Suprapubic skin (tissue), 4 donors: ENCODE data around the gene LMNTD2. TPM values are rescaled to one million over a fixed set of nuclear protein-coding genes. Genes with fewer than 3 reads are reported as not detected.
A peak's percentile ranks its signal among the peaks of the same experiment; 100 is the strongest.
"Not testable (repeated sequence)": the region's sequence is repeated elsewhere in the genome, so short reads cannot be mapped to it uniquely, and the experiment has no call there.

Experiments used
- DNase-seq, 2 donors: peaks; one replicate each; pipeline ENCODE4 v3.0.0-alpha.2; 2019; ENCODE audit warnings: low spot score in 2 of 2
- H3K27ac ChIP-seq: fragments of 200-600 bp; sonication (generic); one replicate; pipeline ENCODE4 v1.5.1; 2019
- H3K27me3 ChIP-seq: fragments of 200-600 bp; sonication (generic); one replicate; pipeline ENCODE4 v1.5.1; 2019
- H3K36me3 ChIP-seq: fragments of 200-600 bp; sonication (generic); one replicate; pipeline ENCODE4 v1.5.1; 2019
- H3K4me1 ChIP-seq: fragments of 200-600 bp; sonication (generic); one replicate; pipeline ENCODE4 v1.5.1; 2019
- H3K4me3 ChIP-seq: fragments of 200-600 bp; sonication (generic); one replicate; pipeline ENCODE4 v1.5.1; 2019; ENCODE audit warnings: mild to moderate bottlenecking
- H3K9me3 ChIP-seq: fragments of 200-600 bp; sonication (generic); one replicate; pipeline ENCODE4 v1.5.1; 2019
- EP300 ChIP-seq: sonication (generic); formaldehyde crosslinking; IDR thresholded peaks from one replicate; pipeline ENCODE4 v1.6.1; 2017; ENCODE audit warnings: antibody characterized with exemption
- POLR2A ChIP-seq, 2 donors: fragments of 450-650 bp; IDR thresholded peaks; one replicate each; pipeline ENCODE4 v1.6.1; 2017; ENCODE audit warnings: antibody characterized with exemption in 2 of 2, mild to moderate bottlenecking in 2 of 2, moderate library complexity in 2 of 2
- POLR2AphosphoS5 ChIP-seq, 3 donors: sonication (generic); formaldehyde crosslinking; IDR thresholded peaks; one replicate each; pipeline ENCODE4 v1.6.1; 2017; ENCODE audit warnings: antibody characterized with exemption in 3 of 3
- WGBS: methylation state at CpG from one replicate; pipeline ENCODE4 v1.1.5; 2018; 5-methylcytosine and 5-hydroxymethylcytosine counted together
- total RNA-seq, 4 donors: library from RNA; depleted of rRNA; stranded (reverse); fragments of >200 nt; gene quantifications; one replicate each; pipeline ENCODE4 v1.1.0, GENCODE V29; 2016
- TF ChIP-seq, protein P1 (sequence below), 2 donors: fragments of 200-600 bp in 1 of 2; fragments of 450-650 bp in 1 of 2; sonication (generic) in 1 of 2; IDR thresholded peaks; one replicate each; pipeline ENCODE4 v1.5.1; 2016 to 2019; ENCODE audit warnings: antibody characterized with exemption in 2 of 2, mild to moderate bottlenecking in 1 of 2, moderate library complexity in 1 of 2

The LMNTD2 gene
- total RNA-seq, 4 donors from 2014 or later: 6.3 to 17.8 (median 8.7) TPM

DNA sequence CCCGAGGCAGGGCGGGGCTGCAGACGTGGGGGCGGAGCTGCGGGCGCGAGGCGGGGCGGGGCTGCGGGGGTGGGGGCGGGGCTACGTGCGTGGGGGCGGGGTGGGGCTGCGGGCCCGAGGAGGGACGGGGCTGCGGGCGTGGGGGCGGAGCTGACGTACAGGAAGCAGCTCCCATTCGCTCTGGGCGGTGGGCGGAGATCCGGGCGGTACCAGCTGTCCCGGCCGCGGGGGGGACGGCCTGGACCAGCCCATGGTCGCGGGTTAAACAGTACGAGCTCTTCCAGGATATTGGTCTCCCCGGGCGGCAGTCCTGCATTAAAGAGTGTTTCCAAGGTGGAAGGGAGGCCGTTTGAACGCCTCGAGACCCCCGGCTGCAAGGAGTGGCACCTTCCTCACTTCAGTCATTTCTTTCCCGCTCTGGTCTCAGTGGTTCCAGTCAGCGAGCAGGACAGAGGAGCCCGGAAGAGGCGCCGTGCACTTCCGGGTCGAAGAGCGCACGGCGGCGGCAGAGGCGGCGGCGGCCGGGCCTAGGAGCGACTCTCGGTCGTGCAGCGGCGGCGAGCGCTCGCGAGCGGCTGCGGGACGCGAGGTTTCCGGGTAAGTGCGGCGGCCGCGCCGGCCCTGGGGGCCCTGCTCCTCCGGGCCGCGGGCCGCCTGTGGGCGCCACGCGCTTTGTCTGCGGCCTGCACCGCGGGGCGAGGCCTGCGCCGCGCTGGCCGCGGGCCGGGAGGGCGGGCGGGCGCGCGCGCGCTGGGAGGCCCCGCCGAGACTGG is 15.6 kb upstream of the LMNTD2 start, which contains the start of gene PHRF1:
Gene PHRF1 (plus strand): TSS at position 475 of the 773 bp plus-strand sequence. CDS start 5,043 bp downstream, outside the sequence.
- DNase-seq: peak; percentile 98 to 99
- Histone ChIP-seq H3K4me1 (peaks cover 61% of the 10 kb centered on the region), H3K27ac (peak within 1 kb of the TSS; percentile 97), H3K27me3 (no peaks in the 10 kb centered on the region), H3K36me3 (no peaks in the 10 kb centered on the region), H3K4me3 (peak within 1 kb of the TSS; percentile 95), H3K9me3 (no peaks in the 10 kb centered on the region)
- TF ChIP-seq, protein P1, sequence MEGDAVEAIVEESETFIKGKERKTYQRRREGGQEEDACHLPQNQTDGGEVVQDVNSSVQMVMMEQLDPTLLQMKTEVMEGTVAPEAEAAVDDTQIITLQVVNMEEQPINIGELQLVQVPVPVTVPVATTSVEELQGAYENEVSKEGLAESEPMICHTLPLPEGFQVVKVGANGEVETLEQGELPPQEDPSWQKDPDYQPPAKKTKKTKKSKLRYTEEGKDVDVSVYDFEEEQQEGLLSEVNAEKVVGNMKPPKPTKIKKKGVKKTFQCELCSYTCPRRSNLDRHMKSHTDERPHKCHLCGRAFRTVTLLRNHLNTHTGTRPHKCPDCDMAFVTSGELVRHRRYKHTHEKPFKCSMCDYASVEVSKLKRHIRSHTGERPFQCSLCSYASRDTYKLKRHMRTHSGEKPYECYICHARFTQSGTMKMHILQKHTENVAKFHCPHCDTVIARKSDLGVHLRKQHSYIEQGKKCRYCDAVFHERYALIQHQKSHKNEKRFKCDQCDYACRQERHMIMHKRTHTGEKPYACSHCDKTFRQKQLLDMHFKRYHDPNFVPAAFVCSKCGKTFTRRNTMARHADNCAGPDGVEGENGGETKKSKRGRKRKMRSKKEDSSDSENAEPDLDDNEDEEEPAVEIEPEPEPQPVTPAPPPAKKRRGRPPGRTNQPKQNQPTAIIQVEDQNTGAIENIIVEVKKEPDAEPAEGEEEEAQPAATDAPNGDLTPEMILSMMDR (IDR thresholded peaks at IDR 0.05): no peak
- TF ChIP-seq POLR2AphosphoS5 (IDR thresholded peaks at IDR 0.05) (peak in 2 of 3 donors; percentile 83 to 93), POLR2A (IDR thresholded peaks at IDR 0.05) (peak; percentile 48 to 69), EP300 (no peak)
- no CpG with 5 or more reads among the region's 99 CpGs for WGBS

DNA sequence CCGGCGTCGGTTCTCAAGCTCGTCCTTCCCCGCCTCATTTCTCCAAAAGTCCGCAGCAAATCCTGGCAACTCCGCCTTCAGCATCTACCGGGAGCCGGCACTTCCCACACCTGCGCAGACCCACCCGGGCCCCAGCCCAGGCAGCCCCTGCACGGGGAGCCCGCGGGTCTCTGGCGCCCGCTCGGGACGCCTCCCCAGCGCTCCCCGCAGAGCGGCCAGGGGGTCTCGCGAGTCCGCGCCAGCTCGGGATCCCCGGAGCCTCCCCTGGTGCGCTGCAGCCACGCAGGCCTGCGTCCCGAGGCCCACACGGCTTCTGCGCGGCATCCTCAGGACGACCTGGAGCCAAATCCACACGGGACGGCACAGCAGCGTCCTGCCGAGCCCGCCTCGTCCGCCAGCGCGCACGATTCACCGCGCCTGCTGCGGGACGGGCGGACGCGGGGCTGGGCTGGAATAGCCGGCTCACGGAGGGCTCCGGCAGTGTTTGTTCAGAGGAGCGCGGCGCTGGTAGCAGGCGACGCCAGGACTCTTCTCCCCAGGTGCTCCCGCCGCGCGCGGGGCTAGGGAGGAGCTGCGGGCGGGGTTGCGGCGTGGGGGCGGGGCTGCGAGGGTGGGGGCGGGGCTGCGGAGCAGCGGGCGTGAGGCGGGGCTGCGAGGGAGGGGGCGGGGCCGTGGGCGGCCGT is 14.9 kb upstream of the LMNTD2 start:
- TF ChIP-seq POLR2AphosphoS5 (IDR thresholded peaks at IDR 0.05): peak in 2 of 3 donors; percentile 31 to 34
- no peak for TF ChIP-seq EP300
- H3K27ac ChIP-seq: peak overlapping the region; percentile 71
- 0% methylated on average over 39 of the region's 81 CpGs for WGBS
- H3K27me3 ChIP-seq: no peaks in the 10 kb centered on the region
- H3K9me3 ChIP-seq: no peaks in the 10 kb centered on the region
- peak in 1 of 2 donors; percentile 86 for DNase-seq
- peak overlapping the region; percentile 95 for H3K4me3 ChIP-seq
- H3K4me1 ChIP-seq: peaks cover 59% of the 10 kb centered on the region
- H3K36me3 ChIP-seq: no peaks in the 10 kb centered on the region

DNA sequence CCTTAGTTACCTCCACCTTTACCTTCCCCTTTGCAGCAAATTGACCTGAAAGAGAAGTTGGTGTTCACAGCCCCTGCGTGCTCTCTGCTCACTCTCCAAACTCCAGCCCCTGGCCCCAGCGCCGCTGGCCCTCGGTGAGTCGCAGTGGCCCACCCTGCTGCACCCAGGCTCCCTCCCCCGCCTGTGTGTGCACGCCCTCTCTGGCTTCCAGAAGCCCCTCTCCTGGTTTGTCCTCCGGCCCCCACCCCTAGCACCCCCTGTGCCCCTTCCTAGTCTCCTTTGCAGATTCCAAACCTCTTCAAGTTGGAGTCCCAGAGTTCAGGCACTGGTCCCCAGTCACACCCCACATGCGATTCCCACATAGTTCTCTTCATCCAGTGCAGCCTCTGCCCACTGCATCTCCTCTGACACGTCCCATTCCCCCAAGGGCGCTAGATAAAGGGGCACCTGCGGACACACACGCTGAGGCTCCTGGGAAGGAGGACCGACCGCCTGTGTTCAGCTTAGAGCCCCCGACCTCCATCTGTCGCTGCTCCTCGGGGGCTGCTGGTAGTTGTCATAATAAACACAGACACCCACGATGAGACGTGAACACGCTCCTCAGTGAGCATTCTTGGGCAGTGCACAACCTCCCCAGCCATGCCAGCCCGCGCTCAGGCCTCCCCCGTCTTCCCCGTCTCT is 14.2 kb upstream of the LMNTD2 start:
- Histone ChIP-seq H3K4me3 (peak overlapping the region; percentile 95), H3K9me3 (no peaks in the 10 kb centered on the region), H3K4me1 (peaks cover 52% of the 10 kb centered on the region), H3K36me3 (no peaks in the 10 kb centered on the region), H3K27ac (peak overlapping the region; percentile 71), H3K27me3 (no peaks in the 10 kb centered on the region)
- TF ChIP-seq POLR2AphosphoS5 (IDR thresholded peaks at IDR 0.05) (no peak), EP300 (no peak), POLR2A (IDR thresholded peaks at IDR 0.05) (no peak)
- TF ChIP-seq, protein P1 (IDR thresholded peaks at IDR 0.05): no peak
- WGBS: 19% methylated on average over 25 of the region's 25 CpGs
- no peak for DNase-seq

DNA sequence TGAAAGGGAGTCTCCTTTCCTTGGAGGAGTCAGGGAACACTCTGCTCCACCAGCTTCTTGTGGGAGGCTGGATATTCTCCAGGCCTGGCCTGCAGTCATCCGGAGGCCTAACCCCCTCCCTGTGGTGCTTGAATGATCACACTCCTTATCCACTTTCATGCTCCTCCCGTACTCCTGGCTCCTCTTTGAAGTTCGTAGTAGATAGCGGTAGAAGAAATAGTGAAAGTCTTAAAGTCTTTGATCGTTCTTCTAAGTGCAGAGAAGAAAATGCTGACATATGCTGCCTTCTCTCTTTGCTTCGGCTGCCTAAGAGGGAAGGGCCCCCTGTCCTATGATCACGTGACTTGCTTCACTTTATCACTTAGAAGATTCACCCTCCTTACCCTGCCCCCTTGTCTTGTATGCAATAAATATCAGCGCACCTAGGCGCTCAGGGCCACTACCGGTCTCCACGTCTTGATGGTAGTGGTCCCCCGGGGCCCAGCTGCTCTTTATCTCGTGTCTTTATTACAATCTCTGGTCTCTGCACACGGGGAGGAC is 13.6 kb upstream of the LMNTD2 start:
- H3K9me3 ChIP-seq, H3K36me3 ChIP-seq, H3K27ac ChIP-seq, DNase-seq, H3K27me3 ChIP-seq: not testable (repeated sequence)
- WGBS: 48% methylated on average over 14 of the region's 14 CpGs
- Histone ChIP-seq H3K4me3 (peak overlapping the region; percentile 95), H3K4me1 (peaks cover 52% of the 10 kb centered on the region)

- Histone ChIP-seq H3K36me3 (no peaks in the 10 kb centered on the region), H3K9me3 (no peaks in the 10 kb centered on the region), H3K4me1 (peaks cover 47% of the 10 kb centered on the region), H3K27ac (no peak overlapping the region), H3K27me3 (no peaks in the 10 kb centered on the region), H3K4me3 (no peak overlapping the region)
- TF ChIP-seq POLR2AphosphoS5 (IDR thresholded peaks at IDR 0.05) (no peak), POLR2A (IDR thresholded peaks at IDR 0.05) (no peak), EP300 (no peak)
- TF ChIP-seq, protein P1 (IDR thresholded peaks at IDR 0.05): no peak
- DNase-seq: no peak
- WGBS: 88% methylated on average over 7 of the region's 16 CpGs
These were observed 12.7 kb upstream of the LMNTD2 start for GRCh38 chr11:573146-573759.
